Suprapubic skin (tissue), 4 donors: ENCODE results near the gene NDUFS1.

Source experiments
- EP300 ChIP-seq: sonication (generic); formaldehyde crosslinking; IDR thresholded peaks from one replicate; pipeline ENCODE4 v1.6.1; 2017; ENCODE audit warnings: antibody characterized with exemption
- POLR2A ChIP-seq, 2 donors: fragments of 450-650 bp; IDR thresholded peaks; one replicate each; pipeline ENCODE4 v1.6.1; 2017; ENCODE audit warnings: antibody characterized with exemption in 2 of 2, mild to moderate bottlenecking in 2 of 2, moderate library complexity in 2 of 2
- POLR2AphosphoS5 ChIP-seq, 3 donors: sonication (generic); formaldehyde crosslinking; IDR thresholded peaks; one replicate each; pipeline ENCODE4 v1.6.1; 2017; ENCODE audit warnings: antibody characterized with exemption in 3 of 3
- TF ChIP-seq, protein P1 (sequence below), 2 donors: fragments of 200-600 bp in 1 of 2; fragments of 450-650 bp in 1 of 2; sonication (generic) in 1 of 2; IDR thresholded peaks; one replicate each; pipeline ENCODE4 v1.5.1; 2016 to 2019; ENCODE audit warnings: antibody characterized with exemption in 2 of 2, mild to moderate bottlenecking in 1 of 2, moderate library complexity in 1 of 2

DNA sequence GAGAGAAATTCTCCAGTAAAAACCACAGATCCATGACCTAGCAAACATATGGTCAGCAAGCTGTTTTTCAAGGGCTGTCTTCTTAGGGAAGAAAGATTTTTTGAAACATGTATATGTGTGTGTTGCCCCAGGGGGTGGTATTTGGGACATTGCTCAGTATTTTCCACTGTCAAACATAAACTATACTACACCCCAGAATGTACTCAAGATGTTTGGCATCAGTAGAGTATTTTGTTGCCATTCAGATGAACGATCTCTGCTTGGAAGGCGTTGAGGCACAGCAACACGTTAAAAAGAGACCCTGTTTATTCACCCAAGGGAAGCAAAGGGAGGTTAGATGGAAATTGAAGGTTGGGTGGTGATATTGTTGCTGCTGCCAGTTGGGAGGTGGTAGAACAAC lies 30.4 kb upstream of the NDUFS1 start:
- no peak for TF ChIP-seq POLR2AphosphoS5 (IDR thresholded peaks at IDR 0.05)
- TF ChIP-seq, protein P1, sequence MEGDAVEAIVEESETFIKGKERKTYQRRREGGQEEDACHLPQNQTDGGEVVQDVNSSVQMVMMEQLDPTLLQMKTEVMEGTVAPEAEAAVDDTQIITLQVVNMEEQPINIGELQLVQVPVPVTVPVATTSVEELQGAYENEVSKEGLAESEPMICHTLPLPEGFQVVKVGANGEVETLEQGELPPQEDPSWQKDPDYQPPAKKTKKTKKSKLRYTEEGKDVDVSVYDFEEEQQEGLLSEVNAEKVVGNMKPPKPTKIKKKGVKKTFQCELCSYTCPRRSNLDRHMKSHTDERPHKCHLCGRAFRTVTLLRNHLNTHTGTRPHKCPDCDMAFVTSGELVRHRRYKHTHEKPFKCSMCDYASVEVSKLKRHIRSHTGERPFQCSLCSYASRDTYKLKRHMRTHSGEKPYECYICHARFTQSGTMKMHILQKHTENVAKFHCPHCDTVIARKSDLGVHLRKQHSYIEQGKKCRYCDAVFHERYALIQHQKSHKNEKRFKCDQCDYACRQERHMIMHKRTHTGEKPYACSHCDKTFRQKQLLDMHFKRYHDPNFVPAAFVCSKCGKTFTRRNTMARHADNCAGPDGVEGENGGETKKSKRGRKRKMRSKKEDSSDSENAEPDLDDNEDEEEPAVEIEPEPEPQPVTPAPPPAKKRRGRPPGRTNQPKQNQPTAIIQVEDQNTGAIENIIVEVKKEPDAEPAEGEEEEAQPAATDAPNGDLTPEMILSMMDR (IDR thresholded peaks at IDR 0.05) = no peak
- no peak for TF ChIP-seq POLR2A (IDR thresholded peaks at IDR 0.05)
- no peak for TF ChIP-seq EP300
